GM19397 (cell line): ENCODE measurements around the gene ORC4.

Experiments used
- ATAC-seq: cut with Tn5 transposase; IDR thresholded peaks from one replicate; pipeline ENCODE4 v1.9.1; 2021; ENCODE audit warnings: mild to moderate bottlenecking, moderate library complexity; ENCODE audit not compliant: unreplicated experiment

The ORC4 gene

DNA sequence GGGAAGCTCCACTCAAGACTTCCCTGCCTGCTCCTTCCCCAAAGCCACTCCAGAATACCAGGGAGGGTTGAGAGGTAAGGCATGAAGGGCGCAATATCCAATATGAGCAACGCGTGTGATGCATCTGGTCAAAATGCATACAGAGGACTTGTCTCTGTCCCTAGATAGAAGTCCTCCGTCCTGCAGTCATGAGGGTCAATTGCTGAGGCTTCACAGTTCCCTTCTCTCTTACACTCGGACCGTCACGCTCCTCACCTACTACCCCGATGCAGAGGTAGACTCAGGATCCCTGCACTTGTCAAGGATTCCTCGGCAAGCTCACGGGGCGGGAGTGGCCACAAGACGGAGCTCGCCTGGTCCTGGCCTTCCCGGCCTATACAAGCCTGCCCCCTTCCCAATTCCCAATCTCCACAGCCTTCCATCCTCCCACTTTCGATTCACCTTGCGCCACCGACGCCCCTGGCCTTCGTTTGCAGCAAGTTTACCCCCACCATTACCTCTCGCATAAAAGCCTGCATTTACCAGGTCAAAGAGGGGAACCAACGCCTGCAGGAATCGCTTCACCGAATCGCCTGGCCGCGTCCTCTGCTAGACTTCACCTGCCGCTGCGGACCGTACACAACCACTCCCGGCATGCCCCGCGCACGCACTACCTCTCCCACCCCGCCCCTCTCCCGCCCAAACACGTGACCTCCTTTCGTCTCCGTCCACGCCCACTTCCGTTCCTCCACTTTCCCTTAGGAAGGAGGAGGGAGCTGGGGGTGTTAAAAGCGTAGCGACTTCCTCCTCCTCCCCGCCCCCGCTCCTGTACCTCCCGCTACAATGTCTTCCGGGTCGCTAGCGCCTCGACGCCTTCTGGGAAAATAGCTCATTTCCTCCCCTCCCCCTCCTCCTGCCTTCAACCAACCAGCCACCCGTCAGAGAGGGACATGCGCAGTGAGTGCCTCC is at the start of gene ORC4:
ORC4 (minus strand) TSS at position 627 of the 948 bp plus-strand sequence. CDS start 44,779 bp downstream, outside the sequence.
- ATAC-seq = peak; percentile 82

DNA sequence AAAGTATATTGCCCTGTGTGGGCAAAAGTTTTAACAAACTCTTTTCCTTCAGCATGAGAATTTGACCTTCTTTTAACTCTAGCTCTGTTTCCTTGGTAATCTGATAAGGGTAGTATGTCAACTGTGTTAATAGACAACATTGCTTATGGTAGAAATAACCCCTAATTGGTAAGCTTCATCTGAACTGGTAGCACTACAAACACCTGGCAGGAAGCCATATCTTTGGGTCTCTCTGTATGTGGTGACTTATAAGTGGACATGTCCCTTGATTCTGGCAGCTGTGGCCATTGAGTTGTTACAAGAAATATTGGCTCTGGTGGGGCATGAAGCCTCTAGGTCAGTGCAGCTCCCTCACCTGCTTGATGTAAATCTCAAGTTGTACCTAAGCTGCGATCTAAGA is 47.3 kb upstream of the ORC4 start:
- ATAC-seq = no peak

DNA sequence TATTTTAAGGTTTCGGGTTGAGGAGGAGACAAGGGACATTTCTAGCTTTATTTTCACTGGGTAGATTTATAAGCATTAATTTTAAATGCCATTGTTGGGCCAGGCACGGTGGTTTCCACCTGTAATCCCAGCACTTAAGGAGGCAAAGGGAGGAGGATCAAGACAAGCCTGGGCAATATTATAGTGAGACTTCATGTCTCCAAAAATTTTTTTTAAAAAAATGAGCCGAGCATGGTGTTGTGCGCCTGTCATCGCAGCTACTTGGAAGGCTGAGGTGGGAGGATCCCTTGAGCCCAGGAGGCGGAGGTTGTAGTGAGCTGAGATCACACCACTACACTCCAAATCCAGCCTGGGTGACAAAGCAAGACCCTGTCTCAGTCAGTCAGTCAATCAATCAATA is 45.4 kb upstream of the ORC4 start:
- ATAC-seq = no peak

DNA sequence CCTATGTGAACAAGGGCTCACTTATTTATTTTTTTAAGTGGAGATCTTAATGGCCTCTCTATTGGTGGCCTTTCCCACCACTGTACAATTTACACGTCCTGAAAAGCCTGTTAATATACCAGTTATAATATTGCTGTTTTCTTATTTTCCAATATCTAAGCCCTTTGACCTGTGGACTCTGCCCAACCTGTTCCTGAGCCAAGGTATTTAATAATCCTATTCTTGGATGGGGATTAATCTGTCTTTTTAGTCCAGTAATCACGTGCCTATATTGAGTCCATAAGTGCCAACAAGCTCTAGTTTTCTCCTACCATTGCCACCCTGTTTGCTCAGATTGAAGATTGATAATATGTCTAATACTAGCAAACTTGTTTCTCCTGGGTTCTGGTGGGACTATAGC is 43.1 kb upstream of the ORC4 start:
- ATAC-seq = no peak

DNA sequence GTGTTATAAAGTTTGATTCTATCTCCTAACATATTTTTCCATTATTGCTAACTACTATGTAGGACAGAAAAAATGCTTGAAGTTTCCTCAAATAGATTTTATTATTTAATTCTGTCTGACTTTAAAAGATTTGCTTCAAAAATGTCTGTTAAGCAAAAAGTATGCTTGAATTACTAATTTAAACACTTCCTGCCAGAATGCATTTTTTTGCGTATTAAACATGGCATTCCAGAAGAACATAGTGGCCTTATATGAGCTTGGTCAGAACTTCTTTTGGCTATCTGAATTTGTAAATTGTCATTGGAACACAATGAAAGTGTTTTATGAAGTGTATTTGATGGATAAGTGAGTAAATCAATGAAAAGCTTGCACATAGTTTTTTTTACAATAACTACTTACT is 38.1 kb upstream of the ORC4 start:
- ATAC-seq = no peak

DNA sequence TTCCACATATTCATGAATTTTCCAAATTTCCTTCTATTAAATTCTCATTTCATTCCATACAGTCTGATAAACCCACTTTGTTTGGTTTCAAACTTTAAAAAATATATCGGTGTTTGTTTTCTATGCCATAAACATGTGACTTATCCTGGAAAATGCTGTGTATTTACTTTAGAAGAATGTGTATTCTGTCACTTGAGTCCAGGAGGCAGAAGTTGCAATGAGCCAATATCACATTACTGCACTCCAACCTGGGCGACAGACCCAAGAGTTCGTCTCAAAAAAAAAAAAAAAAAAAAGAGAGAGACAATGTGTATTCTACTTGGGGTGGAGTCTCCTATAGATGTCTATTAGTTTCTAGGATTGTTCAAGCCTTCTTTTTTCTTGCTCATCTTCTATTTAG is 32.1 kb upstream of the ORC4 start:
- ATAC-seq = no peak

DNA sequence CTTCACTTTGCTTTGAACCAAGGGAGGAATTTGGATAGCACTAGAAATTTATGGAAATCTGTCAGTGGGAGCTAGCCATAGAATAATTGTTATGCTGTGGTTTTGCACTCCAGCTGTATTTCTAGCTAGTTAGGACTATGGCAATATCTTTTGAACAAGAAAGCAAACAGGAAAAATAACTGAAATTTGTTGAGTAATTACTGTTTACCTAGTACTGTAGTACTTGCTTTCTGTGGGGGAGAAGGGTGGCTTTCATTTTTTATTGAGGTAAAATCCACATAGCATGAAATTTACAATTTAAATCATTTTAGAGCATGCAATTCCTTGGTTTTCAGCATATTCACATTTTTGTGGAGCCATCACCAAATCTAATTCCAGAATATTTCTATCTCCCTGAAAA is 28.7 kb upstream of the ORC4 start:
- no peak for ATAC-seq

DNA sequence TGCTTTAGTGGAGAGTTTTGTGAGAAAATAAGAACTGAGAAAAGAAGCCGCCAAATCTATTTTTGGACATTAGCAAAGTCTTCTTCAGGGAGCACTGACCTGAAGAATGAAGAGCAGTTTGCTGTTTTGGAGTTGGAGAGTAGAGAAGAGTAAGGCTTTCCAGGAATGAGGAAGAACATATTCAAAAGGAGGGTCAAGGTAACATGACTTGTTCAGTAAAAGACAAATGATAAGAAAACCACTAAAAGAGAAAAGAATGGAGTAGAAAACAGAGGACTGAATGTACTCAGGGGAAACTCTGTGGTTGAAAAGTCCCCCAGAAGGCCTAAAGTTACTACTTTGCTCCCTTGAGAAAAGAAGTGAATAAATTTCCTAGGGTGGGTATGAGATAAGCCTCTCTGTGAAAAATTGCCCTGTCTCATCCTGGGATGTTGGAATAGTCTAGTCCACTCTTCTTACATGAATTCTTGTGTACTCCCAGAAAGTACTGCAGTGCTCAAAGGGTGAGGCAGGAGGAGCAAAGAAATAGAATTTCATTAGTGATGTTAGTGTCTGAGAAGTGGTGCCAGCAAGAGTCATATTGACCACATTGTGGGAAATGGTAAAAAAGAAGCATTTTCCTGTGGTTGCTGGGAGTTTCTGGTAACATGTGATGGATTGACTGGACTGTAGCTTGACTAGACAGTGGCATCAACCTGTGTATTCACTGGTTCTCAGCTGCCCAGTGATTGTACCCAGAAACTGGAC is 28.1 kb upstream of the ORC4 start:
- peak; percentile 68 for ATAC-seq

DNA sequence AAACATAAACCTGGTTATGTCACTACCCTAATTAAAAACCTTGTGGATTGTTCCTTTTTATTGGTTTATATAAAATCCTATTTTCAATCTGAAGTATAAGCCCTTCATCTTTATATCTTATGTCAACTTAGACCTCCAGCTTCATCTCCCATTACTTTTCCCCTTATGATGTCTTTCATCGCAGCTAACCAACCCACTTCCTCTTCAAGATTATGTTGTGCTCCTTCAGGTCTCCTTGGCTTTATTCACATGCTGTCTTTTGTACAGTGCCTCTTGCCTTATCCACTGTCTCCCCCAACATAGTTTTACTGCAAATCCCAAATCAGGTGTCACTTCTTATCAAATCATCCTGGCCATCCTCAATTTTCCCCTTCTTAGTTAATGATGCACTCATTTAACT is 26.3 kb upstream of the ORC4 start:
- ATAC-seq = no peak

DNA sequence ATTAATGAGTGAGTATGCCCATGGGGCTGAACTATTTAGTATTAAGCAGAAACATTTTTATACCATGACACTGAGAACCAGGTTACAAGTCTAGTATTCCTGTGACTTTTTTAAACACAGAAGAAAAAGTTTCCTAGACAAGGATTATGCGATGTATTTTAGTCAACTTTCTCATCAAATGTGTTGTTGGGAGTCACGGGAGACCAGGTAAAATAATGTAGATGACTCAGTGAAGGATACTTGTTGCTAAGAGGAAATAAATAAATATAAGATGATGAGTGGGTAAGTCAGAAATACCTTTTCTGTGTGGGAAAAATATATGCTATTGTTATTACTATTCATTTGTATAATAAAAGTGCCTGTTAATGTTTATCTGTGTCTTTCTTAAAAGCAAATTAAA is 23.8 kb upstream of the ORC4 start:
- ATAC-seq = no peak

DNA sequence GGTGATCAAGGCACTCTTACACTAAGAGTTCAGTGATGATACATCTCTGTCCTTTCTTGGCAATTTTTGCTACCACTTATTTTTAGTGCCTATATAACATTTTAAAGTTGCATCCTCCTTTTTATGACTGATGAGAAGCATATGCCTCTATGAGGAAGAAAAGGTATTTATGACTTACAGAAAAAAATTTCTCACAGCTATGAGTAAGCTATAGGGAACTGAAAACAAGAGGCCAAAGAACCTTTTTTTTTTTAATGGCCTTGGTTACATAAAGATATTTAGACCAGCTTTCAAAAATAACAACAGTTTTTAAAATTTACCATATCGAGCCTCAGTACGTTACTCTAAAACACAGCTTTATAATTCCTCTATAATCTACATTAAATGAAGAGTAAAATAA is 21.7 kb upstream of the ORC4 start:
- peak; percentile 65 for ATAC-seq

DNA sequence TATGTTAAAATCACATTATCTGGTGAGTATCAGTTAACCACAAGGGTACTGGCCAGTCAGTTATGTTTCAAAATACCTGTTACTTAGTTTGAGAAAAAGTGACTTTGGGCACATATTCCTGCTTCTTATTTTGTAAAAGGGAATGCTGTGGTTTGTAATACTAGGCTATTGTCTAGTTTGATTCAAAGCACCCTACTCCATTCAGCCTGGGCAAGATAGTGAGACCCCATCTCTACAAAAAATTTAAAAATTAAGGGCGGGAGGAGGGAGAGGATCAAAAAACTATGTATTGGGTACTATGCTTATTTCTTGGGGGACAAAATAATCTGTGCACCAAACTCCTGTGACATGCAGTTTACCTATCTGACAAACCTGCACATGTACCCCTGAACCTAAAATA is 19.2 kb upstream of the ORC4 start:
- no peak for ATAC-seq

DNA sequence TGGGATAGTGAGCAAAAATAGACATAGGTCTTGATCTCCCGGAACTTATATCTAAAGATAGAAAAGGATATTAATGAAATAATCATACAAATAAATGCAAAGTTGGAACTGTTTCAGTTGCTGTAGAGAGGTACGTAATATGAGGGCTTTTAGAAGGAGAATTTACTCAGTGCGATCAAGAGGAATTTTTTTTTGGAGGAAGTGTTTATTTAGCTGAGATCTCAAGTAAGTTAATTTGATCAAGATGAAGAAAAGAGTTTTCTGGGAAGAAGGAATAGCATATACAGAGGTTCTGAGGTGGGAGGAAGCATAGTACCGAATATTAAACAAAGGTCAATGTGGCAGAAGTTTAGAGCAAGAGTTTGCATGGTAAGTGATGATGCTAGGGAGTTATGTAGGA is 11.7 kb upstream of the ORC4 start:
- no peak for ATAC-seq

DNA sequence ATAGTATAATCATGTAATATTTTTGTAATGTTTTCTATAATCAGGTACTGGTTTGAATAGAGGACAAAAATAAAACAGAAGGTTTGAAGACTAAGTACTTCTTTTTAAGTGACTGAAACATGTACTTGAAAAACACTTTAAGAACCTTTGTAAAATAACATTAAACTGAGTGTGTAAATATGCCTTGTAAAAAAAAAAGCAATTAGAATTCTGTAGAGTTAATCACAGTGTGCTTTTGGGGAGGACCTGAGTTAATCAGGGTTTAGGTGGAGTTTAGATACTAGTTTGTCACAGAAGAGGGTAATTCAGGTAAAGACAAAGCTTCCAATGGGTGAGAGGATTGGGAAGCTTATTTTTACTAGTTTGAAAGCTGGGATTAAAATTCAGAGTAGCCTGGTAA is 10.6 kb upstream of the ORC4 start:
- ATAC-seq = no peak

DNA sequence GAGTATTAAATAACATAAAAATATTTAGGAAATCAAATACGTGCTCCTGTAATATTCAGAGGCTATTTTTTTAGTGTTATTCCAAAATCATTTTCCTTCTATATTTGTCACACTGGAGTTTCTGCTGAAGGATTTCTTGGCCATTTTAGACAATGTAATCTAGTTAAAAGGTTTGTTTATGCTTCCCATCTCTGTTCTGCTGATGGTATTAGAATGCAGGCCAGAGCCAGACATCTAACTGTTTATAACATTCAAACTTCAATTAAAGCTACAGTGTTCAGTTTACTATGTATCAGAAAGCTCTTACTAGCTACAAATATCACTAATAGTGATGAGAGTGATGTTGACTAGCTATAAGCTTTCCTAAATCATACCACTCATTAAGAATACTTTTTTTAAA is 8.2 kb upstream of the ORC4 start:
- ATAC-seq = no peak

DNA sequence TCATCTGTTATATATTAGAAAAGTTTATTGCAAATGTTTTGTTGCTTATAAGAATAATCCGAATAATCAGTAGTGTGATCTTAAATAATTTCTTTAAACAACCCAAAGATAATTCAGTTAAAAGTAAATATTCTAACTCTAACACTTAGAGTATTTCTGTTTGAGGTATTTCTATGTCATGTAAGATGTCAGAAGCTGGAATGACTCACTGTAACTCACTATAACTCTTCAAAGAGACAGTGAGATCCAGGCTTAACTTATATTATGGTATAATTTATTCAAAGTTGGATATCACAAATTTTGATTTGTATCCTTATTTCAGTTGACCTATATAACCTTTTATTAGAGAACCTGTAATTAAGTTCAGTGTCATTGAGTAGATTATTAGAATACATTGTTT is 7.3 kb upstream of the ORC4 start:
- no peak for ATAC-seq

DNA sequence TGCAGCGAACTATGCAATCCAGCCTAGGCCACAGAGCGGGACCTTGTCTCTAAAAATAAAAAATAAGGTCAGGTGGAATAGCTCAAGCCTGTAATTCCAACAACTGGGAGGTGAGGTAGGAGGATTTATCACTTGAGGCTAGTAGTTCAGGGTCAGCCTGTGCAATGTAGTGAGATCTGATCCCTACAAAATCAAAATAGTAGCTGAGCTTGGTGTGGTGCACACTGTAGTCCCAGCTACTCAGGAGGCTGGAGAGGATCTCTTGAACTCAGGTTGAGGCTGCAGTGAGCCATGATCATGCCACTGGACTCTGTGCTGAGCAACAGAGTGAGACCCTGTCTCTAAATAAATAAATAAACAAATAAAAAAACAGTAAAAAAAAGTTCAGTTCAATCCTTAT is 6.0 kb upstream of the ORC4 start:
- no peak for ATAC-seq

DNA sequence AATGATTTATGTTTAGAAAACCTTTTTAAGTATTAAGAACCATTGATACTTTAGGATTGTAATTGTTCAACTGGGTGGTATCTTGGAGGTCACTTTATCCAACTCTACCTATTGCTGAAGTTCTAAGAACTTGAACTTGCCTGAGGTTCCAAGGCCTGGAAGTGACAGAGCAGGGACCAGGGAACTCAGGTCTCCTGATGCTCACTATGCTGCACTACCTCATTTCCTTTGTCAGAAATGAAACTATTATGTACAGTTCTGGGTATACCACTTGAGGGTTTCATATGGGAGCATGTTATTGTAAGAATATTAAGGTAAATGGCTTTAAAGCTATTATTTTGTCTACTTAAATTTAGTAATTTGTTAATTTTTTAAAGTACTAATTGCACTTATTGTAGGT is 3.3 kb upstream of the ORC4 start:
- no peak for ATAC-seq

DNA sequence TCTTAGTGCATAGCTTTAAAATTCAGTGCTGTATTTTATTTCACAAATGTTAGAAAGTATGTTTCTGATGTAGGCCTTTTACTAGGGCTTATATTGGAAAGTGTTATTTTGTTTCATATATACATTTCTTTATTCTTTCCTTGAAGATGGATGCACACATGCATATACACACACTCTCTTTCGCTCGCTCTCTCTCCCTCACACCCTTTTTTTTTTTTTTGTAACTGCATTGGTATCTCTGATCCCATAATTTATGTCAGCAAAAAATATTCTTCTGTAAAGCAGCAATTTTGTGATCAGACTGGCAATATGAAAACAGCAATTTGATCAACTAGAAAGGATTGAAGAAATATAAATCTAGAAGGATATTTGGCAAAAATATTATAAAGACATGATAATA is 2.3 kb upstream of the ORC4 start:
- ATAC-seq = no peak

DNA sequence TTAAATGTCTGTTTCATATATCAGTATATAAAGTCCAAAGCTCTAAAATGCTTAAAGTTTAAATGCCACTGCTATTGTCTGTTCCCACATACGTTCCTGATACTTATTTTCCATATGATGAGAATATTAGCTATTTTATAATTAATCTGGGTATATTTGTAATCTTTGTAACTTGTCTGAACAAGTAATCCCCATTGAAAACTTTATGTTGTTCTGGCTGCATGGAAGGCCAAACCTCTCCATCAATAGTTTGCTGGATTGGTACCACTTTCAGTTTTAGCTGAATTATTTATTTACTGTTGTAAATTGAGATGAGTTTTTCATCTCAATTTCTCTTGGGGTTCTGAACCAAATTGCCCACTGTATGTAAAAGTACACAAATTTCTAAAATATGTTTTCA is 1.8 kb upstream of the ORC4 start:
- no peak for ATAC-seq

DNA sequence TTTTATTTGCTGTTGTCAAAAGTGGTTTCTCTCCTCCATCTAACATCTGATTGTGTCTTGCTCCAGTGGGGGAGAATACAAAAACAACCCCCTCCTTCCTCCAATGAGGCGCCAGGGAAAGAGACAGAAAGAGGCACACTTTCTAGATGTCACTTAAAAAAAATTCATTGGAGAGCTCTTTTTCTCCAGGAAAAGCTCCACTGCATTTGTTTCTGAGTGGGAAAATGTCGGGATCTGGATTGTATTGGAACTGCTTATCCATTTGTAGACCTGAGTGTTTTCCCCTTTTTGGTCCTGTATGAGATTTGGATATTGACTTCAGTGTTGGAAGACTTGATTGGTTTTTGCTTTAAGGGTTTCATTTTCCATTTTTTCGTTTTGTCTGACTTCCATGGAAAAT is 1.3 kb upstream of the ORC4 start:
- ATAC-seq = no peak
